ENCODE data around the gene C1QB.

C1QB gene

GRCh38 chr1:22641906-22642636 is 11.0 kb upstream of the C1QB start:
- Histone ChIP-seq H3K9ac (ENCODE audit: low read depth, low read length) (no peak overlapping the region), H3K36me3 (ENCODE audit: insufficient read depth, low read length) (no peaks in the 10 kb centered on the region)

GRCh38 chr1:22643381-22643780 is 9.7 kb upstream of the C1QB start, which contains the start of gene C1QC:
TSS of gene C1QC (plus strand) at chr1:22643633. CDS start at chr1:22644024, 391 bp downstream.
- peaks cover 4% of the 10 kb centered on the region; the same call in 1 of the 2 replicates for H3K4me1 ChIP-seq (ENCODE audit: insufficient read depth, low read length)
- no peaks in the 10 kb centered on the region for H3K36me3 ChIP-seq (ENCODE audit: insufficient read depth, low read length)
- H3K9ac ChIP-seq (ENCODE audit: low read depth, low read length): no peak within 1 kb of the TSS
- H3K9me3 ChIP-seq (ENCODE audit: control insufficient read depth, insufficient read depth, low read length): no peaks in the 10 kb centered on the region

More at GRCh38 chr1:22641906-22642636, 11.0 kb upstream of the C1QB start:
- H3K9me3 ChIP-seq (ENCODE audit: control insufficient read depth, insufficient read depth, low read length): no peaks in the 10 kb centered on the region
- peaks cover 4% of the 10 kb centered on the region; the same call in 1 of the 2 replicates for H3K4me1 ChIP-seq (ENCODE audit: insufficient read depth, low read length)

DNA sequence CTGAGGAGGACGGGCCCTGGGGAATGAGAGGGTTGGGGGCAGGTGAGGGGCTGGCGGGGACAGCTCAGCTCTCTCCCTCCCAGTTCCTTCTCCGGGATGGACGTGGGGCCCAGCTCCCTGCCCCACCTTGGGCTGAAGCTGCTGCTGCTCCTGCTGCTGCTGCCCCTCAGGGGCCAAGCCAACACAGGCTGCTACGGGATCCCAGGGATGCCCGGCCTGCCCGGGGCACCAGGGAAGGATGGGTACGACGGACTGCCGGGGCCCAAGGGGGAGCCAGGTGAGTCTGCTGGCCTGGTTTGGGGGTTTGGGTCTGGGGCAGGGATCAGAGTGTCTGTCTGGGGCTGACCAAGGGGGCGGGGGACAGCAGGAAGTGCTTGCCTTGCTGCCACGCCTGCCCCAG is 9.1 kb upstream of the C1QB start:
- H3K9ac ChIP-seq (ENCODE audit: low read depth, low read length): no peak overlapping the region
- H3K4me1 ChIP-seq (ENCODE audit: insufficient read depth, low read length): peaks cover 4% of the 10 kb centered on the region; the same call in 1 of the 2 replicates
- no peaks in the 10 kb centered on the region for H3K9me3 ChIP-seq (ENCODE audit: control insufficient read depth, insufficient read depth, low read length)
- H3K36me3 ChIP-seq (ENCODE audit: insufficient read depth, low read length): no peaks in the 10 kb centered on the region

DNA sequence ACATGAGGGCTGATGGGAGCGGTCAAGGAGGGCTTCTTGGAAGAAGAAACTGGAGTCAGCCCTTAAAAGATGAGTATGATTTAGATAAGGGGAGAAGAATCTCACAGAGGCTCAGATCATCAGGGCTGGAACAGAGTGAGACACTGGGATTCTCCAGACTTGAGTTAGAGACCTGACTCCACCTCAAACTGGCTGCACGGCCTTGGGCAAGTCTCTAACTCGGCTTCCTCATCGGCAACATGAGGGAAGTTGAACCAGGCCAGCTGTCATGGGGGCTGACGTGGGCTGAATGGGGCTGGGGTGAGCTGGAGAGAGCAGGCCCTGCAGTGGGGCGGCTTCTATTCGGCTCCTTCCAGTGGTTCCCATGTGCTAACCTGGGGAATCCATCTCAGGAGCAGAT is 7.1 kb upstream of the C1QB start:
- Histone ChIP-seq H3K36me3 (ENCODE audit: insufficient read depth, low read length) (no peaks in the 10 kb centered on the region), H3K9me3 (ENCODE audit: control insufficient read depth, insufficient read depth, low read length) (no peaks in the 10 kb centered on the region), H3K9ac (ENCODE audit: low read depth, low read length) (no peak overlapping the region)

GRCh38 chr1:22646384-22646783 is 6.7 kb upstream of the C1QB start:
- Histone ChIP-seq H3K4me1 (ENCODE audit: insufficient read depth, low read length) (peaks cover 4% of the 10 kb centered on the region; the same call in 1 of the 2 replicates), H3K9ac (ENCODE audit: low read depth, low read length) (no peak overlapping the region), H3K9me3 (ENCODE audit: control insufficient read depth, insufficient read depth, low read length) (no peaks in the 10 kb centered on the region), H3K36me3 (ENCODE audit: insufficient read depth, low read length) (no peaks in the 10 kb centered on the region)

More for the DNA sequence above, 7.1 kb upstream of the C1QB start:
- H3K4me1 ChIP-seq (ENCODE audit: insufficient read depth, low read length): peaks cover 4% of the 10 kb centered on the region; the same call in 1 of the 2 replicates

- Histone ChIP-seq H3K9me3 (ENCODE audit: control insufficient read depth, insufficient read depth, low read length) (no peaks in the 10 kb centered on the region), H3K36me3 (ENCODE audit: insufficient read depth, low read length) (no peaks in the 10 kb centered on the region), H3K4me1 (ENCODE audit: insufficient read depth, low read length) (no peaks in the 10 kb centered on the region), H3K9ac (ENCODE audit: low read depth, low read length) (no peak overlapping the region)
These were observed 2.8 kb upstream of the C1QB start for GRCh38 chr1:22650089-22650693.

GRCh38 chr1:22651941-22652856 is 837 bp upstream of the C1QB start:
- H3K4me1 ChIP-seq (ENCODE audit: insufficient read depth, low read length): no peaks in the 10 kb centered on the region
- H3K9me3 ChIP-seq (ENCODE audit: control insufficient read depth, insufficient read depth, low read length): no peaks in the 10 kb centered on the region
- no peaks in the 10 kb centered on the region for H3K36me3 ChIP-seq (ENCODE audit: insufficient read depth, low read length)
- no peak overlapping the region for H3K9ac ChIP-seq (ENCODE audit: low read depth, low read length)

DNA sequence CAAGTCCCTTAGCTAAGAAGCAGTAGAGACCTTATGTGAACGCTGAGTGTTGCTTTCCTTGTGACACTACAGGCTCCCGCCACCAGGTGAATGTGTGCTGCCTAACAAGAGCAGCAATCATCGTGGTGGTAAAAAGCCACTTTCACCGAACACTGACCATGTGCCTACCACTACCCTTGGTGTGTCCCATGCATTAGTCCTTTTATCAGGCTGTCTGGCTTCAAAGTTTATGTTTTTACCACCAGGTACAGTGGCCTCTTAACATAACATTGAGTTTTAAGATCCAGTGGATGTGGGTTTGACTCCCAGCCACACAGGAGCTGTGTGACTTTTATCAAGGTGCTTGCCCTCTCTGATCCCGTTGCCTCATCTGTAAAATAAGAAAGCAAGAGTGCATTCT is 1.7 kb downstream of the C1QB start:
- no peak overlapping the region for H3K9ac ChIP-seq (ENCODE audit: low read depth, low read length)
- no peaks in the 10 kb centered on the region for H3K9me3 ChIP-seq (ENCODE audit: control insufficient read depth, insufficient read depth, low read length)
- H3K4me1 ChIP-seq (ENCODE audit: insufficient read depth, low read length): no peaks in the 10 kb centered on the region
- H3K36me3 ChIP-seq (ENCODE audit: insufficient read depth, low read length): no peaks in the 10 kb centered on the region

- Histone ChIP-seq H3K36me3 (ENCODE audit: insufficient read depth, low read length) (no peaks in the 10 kb centered on the region), H3K4me1 (ENCODE audit: insufficient read depth, low read length) (no peaks in the 10 kb centered on the region), H3K9ac (ENCODE audit: low read depth, low read length) (no peak overlapping the region), H3K9me3 (ENCODE audit: control insufficient read depth, insufficient read depth, low read length) (no peaks in the 10 kb centered on the region)
These were observed 5.5 kb downstream of the C1QB start for GRCh38 chr1:22658385-22659163.

- H3K36me3 ChIP-seq (ENCODE audit: insufficient read depth, low read length): no peaks in the 10 kb centered on the region
- H3K9ac ChIP-seq (ENCODE audit: low read depth, low read length): no peak overlapping the region
- H3K4me1 ChIP-seq (ENCODE audit: insufficient read depth, low read length): no peaks in the 10 kb centered on the region
- no peaks in the 10 kb centered on the region for H3K9me3 ChIP-seq (ENCODE audit: control insufficient read depth, insufficient read depth, low read length)
These were observed 7.7 kb downstream of the C1QB start for GRCh38 chr1:22660716-22661241.

DNA sequence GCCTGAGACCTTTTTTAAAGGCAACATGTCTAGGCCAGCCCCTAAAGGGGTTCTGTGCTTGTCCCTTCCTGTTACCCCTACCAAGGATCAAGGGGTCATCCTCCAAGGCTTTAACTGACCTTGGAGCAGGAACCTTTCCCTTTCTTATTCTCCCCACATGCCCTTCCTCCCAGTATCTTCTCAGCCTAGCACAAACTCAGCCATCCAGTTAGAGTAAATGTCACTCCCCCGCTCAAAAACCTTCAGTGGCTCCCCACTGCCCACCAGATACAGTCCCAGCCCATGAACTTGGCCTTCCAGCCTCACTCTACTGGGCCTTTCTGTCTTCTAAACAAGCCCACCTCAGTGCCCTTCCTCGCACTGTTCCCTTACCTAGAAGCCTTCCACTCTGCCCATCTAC is 8.8 kb downstream of the C1QB start:
- no peaks in the 10 kb centered on the region for H3K9me3 ChIP-seq (ENCODE audit: control insufficient read depth, insufficient read depth, low read length)
- peaks cover 3% of the 10 kb centered on the region; the same call in 1 of the 2 replicates for H3K4me1 ChIP-seq (ENCODE audit: insufficient read depth, low read length)
- H3K9ac ChIP-seq (ENCODE audit: low read depth, low read length): no peak overlapping the region
- no peaks in the 10 kb centered on the region for H3K36me3 ChIP-seq (ENCODE audit: insufficient read depth, low read length)

DNA sequence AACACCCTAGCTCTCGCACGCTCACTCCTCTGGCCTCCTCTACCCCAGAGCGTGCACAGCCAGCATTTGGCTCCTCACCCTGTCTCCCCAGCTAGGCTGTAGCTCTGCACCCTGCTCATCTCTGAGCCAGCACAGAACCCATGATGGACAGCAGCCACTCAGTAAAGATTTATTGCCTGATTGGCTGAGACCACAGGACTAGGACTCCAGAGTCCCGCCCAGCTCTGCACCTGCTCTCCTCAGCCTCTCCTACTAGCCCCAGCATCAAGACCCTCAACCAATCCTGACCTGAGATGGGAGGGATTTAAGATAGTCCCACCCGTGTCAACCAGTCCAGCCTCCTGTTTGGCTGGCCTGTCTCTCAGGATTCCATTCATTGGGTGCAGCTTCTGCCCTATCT is 9.3 kb downstream of the C1QB start:
- no peaks in the 10 kb centered on the region for H3K9me3 ChIP-seq (ENCODE audit: control insufficient read depth, insufficient read depth, low read length)
- H3K4me1 ChIP-seq (ENCODE audit: insufficient read depth, low read length): peaks cover 3% of the 10 kb centered on the region; the same call in 1 of the 2 replicates
- H3K36me3 ChIP-seq (ENCODE audit: insufficient read depth, low read length): no peaks in the 10 kb centered on the region
- no peak overlapping the region for H3K9ac ChIP-seq (ENCODE audit: low read depth, low read length)

DNA sequence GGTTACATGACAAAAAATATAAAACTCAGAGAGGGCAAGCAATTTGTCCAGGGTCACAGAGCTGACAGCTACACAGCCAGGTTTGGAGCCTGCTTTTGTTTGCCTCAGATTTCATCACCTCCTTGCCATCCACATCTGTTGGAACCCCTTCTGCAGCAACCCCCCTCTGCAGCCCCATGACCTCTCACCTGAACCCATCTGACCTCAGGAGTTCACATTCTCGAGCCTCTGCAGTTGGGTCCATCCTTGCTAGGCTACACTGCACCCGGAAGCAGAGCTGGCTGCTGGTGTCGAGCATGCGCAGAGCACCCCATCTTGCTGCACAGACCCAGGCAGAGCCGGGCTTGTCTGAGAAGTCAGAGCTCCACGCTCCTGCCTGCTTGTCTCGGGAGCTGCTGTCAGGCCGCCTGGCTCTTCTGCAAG is 10.0 kb downstream of the C1QB start:
- no peaks in the 10 kb centered on the region for H3K36me3 ChIP-seq (ENCODE audit: insufficient read depth, low read length)
- H3K9me3 ChIP-seq (ENCODE audit: control insufficient read depth, insufficient read depth, low read length): no peaks in the 10 kb centered on the region
- H3K9ac ChIP-seq (ENCODE audit: low read depth, low read length): no peak overlapping the region
- peaks cover 3% of the 10 kb centered on the region; the same call in 1 of the 2 replicates for H3K4me1 ChIP-seq (ENCODE audit: insufficient read depth, low read length)
